SK-N-SH treated with all-trans-retinoic acid at 6 μM for 48 hours (cell line): ENCODE measurements around the gene SERINC3.

Experiments used
- ARNTL ChIP-seq: fragments of 450-650 bp; formaldehyde crosslinking; IDR thresholded peaks from 2 replicates; pipeline ENCODE4 v1.5.0; 2020; ENCODE audit warnings: low read depth, mild to moderate bottlenecking, moderate library complexity, borderline replicate concordance
- RARB ChIP-seq: fragments of 250-450 bp; sonication (Bioruptor Pico); IDR thresholded peaks from 2 replicates; pipeline ENCODE4 v1.8.0; 2021; ENCODE audit warnings: mild to moderate bottlenecking, moderate library complexity
- TF ChIP-seq, protein P1 (sequence below): fragments of 250-450 bp; sonication (Bioruptor Pico); IDR thresholded peaks from 2 replicates; pipeline ENCODE4 v1.5.1; 2020; ENCODE audit warnings: low read depth, mild to moderate bottlenecking, moderate library complexity

DNA sequence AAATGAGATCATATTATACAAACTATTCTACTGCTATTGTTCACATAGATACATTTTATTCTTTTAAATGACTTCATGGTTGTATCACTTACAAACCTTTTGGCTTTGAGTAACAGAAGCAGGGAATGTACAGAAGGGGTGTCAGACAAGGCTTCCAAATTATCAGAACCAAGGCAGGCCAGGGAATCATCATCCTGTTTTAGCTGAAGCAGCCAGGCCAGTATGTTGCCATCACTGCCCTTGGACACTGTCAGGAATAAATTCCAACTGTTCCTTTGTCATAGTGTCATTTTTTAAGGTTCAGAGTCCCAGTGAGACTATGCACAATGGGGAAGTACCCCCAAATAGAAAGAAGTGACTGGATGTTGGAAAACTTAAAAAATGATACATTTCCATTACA, 37.4 kb upstream of the SERINC3 start:
- TF ChIP-seq RARB (CRISPR knock-in tag) (no peak), ARNTL (no peak)
- TF ChIP-seq, protein P1, sequence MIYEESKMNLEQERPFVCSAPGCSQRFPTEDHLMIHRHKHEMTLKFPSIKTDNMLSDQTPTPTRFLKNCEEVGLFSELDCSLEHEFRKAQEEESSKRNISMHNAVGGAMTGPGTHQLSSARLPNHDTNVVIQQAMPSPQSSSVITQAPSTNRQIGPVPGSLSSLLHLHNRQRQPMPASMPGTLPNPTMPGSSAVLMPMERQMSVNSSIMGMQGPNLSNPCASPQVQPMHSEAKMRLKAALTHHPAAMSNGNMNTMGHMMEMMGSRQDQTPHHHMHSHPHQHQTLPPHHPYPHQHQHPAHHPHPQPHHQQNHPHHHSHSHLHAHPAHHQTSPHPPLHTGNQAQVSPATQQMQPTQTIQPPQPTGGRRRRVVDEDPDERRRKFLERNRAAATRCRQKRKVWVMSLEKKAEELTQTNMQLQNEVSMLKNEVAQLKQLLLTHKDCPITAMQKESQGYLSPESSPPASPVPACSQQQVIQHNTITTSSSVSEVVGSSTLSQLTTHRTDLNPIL, result no peak
